Kidney glomerular epithelial cell (primary cell): Measurements from ENCODE around the gene GRM3.

Experiments used
- DNase-seq: peaks from one replicate; lab custom pipeline; 2025; lab: John Stamatoyannopoulos, UW

The GRM3 gene

DNA sequence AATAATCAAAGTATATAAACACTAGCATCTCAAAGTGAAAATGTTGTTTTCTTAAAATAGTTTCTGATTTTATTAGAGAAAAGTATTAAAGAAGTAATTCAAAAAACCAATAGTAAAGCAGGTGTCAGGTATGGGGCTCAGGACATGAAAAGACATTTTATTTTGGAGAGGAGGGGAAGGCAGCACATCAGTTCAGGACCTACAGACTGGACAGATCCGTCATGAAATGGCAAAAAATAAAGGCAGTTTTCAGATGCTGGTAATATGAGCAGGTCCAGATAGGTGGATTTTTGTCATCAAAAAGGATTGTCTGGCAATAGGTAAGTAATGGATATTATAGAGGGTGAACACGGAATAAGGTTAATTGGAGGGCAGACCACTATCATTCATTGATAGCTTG, 49.0 kb downstream of the GRM3 start:
- DNase-seq: no peak

DNA sequence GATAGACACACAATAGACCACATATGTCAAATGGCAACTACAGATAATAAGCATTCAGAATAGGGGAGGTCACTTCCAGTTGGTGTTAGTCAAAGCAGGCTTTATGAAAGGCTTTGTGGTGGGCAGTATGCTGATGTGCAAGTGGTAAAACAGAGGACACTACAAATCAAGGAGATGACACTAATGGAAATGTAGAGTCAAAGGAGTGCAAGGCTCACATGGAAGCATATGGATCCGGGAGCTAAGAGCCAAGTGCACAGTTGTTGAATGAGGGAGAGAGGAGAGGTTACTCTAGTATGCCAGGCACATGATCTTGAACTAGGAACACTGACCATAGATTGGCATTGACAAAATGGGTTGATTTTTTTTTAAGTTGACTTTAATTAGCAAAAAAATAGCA, 62.7 kb downstream of the GRM3 start:
- no peak for DNase-seq

DNA sequence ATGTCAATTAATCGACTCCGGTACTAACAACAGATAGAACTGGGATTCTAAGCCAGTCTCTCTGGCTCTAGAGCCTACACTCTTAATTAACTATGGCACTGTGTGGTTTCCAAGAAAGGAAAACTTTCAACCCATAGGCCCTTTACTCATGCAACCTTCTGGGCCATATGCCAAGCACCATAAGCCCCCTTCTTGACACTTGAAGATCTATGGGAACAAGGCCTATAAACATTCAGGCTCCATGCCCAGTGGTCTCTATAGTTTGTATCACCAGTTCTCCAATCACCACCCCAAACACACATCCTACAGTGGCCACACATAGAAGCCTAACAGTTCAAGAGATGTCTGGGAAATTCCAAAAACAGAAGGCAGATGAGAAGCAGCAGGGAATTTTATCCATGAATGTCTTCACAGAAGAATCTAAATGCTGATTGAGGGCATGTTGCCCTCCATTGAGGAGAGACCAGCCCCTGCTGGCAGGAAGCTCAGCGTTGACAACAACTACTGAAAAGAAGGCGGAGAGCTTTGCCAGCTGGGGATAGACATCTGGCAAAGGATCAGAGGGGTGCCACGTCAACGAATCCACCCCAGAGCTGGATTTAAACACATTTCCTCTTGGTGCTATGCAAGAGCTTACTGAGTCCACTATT, 64.4 kb downstream of the GRM3 start:
- no peak for DNase-seq

DNA sequence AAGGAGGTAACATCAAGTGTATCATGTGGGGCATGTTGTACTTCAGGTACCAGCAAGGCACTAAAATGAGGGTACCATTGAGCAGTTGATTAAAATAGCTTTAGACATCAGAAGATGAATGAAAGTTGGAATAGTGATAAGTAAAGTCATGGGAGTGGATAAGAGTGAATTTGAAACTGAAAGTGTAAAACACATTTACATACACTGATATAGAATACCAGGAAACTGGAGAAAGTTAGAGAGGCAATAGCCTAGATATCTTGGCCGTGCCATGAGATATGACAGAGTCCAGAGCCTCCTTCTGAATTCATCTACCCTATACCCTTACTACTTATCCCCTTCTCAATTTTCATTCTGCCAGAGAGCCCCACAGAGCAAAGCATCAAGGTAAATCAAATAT, 76.6 kb downstream of the GRM3 start:
- DNase-seq: no peak

DNA sequence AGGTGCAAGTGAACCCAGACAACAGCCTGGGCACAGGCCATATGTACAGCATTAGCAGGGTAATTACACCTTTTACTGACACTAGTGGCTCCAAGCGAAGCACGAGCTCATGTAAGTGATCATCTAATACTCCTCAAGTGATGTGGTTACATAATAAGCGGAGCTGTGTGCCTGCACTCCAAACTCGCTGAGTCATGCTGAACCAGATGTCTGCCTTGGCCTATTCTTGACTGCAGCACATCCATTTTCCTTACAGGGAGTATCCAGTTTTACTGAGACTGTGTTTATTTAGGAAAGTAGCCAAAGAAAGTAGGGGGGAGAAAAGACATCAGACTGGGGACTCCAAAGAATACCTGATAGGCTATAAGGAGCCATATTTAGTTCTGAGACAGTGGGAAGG, 90.1 kb downstream of the GRM3 start:
- no peak for DNase-seq

DNA sequence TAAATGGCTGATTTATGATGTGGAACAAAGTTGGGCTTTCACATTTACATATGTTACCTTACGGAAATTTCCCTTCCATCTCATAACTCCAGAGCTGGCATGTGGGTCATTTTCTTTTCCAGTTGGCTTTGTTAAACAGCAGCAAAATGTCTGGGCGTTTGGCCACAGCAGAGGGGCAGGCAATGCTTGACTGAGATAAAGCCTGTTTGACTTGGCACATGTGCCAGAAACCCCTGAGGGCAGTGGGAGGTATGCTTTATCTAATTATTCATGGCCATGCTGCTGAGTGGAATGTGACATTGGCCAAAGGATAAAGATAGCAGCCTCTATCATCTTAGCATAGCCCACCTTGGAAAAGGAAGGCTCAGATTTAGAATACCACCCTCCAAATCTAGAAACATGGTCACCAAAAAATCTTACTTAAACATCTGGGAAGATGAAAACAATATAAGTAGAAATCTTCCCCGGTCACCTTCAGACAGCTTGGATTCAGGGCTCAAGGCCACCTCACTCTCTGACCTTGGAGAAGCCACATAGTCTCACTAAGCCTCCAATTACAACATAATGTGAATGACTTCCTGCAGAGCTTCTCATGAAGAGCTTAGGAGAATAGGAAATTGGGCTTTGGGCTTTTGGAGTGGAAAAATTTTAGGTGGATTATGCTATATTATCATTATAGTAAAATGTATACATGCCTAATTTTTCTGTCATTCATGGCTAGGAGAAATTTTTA, 101.5 kb downstream of the GRM3 start:
- DNase-seq: no peak

DNA sequence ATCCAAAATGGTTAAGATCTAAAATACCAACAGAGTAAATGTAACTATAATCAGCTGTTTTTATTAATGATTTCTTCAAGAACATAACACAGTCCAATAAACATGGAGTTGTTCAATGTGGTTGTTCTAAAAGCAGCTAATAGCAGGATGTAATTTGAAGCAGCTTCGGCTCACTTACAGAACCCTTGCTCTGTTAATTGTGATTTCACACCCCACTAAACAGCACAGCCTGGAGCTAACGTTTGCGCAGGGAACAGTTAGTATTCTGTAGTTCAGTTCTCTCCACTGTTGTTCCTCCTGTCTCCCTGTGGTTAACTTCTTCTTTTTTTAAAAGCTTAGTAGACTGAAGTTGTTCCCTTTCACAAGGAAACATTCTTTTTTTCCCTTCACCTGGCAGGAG, 104.0 kb downstream of the GRM3 start:
- no peak for DNase-seq

DNA sequence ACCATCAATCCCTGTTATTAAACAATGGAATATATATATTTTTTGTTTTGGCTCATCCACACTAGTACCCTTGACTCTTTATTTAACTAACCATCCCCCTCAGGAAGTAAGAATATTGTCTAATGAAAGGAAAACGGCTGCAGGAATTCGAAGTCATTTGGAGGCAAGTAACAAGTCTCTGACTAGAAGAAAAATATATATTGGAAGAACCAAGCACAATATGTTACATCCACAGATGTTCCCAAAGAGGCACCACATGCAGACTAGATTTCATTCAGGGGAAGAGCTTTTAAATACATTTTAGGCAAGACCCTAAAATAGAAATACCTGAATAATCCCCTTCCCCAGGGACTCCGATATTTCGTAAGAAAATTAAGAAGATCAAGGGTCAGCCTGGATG, 104.5 kb downstream of the GRM3 start:
- no peak for DNase-seq

DNA sequence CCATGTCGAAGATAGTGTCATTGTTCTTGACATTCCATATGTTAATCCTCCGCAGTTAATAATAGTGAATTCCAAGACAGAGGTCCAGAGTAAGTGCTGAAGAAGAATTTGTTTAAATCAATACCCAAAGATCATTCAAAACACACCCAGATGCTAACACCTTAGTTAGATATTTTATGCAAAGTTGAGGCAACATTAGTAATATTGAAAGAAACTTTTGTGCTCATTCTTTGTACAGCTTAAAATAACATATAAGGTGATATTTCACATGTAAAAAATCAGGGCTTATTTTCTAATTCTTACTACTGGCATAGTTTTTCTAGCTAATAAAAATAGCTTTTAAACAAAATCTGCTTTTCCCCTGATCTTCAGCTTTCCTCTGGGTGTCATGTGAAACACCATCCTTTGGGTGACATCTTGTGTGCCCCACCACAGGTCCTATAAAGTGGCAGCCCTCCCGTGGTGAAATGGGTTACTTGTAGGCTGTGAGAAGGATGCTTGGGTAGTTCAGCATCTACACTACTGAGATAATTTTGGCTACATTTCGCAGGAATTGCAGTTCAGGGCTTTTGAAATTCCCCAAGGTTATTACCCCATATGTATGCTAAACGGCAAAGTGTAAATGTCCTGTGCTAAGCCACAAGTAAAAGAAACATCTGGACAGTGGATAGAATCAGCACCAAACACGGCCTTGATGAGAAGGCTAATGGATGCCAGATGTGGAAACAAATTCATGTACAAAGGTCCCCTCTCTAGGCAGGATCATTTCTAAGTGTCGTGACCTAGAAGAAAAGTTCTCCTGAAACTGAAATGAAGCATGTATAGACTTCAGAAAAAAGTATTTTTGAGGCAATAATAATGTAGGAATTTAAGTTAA, 105.4 kb downstream of the GRM3 start:
- DNase-seq: no peak

DNA sequence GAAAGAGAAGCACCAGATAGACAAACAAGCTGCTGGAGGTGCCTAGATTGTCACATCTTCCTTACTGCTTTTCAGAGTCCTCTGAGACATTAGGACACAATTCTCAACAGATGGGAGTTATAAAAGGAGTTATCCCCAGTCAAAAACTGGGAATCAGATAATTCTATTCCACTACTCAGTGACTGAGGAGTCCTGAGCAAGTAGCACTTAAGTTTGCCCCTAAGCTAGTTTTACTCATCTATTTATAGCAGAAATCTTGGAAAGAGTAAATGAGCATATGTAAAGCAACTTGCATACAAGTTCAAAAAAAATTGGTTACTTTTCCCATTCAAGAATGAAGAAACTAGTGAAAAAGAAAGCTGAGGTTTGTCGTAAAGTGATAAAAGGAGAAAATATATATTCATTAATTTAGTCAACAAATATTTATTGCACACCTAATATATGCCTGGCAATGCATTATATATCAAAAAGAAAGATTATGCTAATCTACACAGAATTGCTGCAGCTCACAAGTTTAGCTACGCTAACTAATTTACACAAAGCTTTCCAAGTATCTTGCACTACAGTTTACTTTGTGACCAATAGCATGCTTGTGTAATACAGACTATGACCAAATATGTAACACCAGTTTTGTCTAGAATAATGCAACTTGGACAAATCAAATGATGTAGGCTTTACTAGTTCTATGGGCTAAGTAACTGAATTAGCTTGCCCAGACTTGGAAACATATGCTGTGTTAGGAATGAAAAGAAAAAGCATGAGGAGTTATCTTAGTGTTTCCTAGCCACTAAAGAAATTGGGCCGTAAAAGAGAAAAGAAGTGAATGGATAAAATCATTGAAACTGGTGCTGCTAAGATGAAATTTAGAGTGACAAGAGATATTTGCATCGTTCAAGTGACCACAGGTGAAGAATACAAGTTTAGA, 106.3 kb downstream of the GRM3 start:
- DNase-seq: no peak

DNA sequence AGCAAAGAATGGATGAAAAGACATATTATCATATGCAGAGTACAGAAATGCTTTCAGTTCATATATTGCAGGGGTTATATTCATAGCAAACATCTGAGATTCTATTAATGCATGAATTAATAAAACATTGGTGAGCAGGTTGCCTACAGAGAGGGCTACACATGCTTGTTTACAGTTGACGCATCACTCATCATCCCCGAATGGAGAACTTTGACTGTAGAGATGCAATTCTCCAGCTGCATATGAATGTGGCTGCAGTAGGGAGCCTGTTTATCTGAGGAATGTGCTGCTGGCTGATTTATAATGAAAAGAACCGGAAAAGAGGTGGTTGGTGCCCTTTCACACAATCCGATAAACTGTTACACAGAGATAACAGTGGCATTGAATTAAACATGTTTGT, 116.5 kb downstream of the GRM3 start:
- DNase-seq: no peak

DNA sequence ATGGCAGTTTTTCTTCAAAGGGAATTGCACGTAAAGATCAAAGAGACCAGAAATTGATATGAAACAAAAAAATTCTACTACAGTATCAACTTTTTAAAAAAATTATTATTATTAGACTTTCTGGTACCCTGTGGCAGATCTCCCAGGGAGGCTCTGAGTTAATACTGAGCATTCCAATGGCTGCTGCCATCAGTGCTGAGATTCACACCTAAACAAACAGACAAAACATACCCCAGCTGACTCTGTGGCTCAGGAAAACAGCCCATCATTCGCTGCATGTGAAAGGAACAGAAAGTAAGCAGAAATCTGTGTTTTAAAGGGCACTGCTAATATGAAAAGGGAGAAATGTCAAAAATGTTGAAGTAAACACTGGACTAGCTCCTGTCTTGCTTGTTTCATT, 118.4 kb downstream of the GRM3 start:
- no peak for DNase-seq

DNA sequence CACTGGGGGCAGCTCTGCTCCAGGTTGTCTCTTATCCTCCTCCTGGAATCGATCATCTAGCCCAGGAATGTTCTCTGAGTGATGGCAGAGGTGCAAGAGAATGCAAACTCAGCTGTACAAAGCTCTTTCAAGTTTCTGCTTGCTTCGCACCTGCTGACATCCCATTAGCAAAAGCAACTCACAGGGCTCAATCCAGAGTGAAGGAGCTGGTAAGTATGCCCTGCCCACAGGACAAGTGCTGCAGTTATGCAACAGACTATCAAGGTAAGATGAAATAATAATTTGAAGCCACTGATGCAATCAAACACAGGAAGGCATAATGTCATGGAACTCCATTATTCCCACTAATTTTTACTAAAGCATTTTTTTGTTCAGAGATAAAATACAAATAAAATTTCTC, 122.2 kb downstream of the GRM3 start:
- DNase-seq: no peak

DNA sequence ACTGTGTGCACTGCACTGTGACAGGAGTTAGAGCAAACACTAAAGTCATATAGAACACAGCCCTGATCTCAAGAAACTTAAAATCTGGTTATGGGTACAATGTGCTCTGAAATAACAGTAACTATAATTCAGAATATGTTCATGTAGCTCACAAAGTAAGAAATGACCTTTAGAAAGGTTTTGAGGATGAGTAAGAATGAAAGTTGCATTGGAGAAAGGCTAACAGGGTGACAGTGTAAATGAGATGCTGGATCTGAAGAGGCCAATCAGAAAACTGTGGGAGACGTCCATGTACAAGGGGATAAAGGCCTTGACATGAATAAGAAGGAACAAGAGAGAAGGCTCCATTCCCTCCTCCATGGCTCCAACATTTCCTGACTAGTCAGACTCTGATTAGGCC, 124.7 kb downstream of the GRM3 start:
- no peak for DNase-seq

DNA sequence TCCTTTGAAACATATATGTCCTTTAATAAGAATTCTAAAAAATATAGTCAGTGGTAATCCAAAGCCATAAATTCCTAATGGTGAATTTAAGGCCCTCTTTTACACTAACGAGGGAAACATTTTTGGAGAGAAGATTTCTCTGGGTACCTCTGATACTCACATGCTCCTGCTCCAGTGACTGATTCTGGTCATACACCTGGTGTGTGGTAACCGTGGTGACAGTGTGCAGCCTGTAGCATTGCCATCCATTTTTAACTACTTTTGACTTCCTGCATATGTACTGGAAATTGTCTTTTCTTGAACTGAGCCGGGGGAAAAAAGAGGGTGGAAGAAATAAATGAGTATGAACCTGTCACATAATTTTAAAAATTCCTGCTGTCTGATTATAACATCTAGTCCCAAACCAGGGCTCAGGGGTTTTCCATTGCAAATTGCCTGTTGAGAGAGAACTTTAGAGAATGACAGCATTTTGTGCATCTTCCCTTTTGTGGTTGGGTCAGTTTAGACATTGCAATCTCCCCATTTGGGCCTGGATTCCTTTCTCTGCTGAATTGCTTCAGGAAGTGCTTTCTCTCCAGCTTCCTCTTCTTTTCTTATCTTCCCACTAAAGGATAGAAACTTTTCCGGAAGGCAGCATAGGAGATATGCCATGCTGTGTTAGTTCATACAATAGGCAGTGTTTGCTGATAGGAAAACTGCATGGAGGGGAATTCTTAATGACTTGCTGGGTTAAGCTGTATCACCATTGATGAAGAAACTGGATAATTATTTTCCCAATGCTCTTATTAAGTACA, 125.5 kb downstream of the GRM3 start:
- DNase-seq: no peak

DNA sequence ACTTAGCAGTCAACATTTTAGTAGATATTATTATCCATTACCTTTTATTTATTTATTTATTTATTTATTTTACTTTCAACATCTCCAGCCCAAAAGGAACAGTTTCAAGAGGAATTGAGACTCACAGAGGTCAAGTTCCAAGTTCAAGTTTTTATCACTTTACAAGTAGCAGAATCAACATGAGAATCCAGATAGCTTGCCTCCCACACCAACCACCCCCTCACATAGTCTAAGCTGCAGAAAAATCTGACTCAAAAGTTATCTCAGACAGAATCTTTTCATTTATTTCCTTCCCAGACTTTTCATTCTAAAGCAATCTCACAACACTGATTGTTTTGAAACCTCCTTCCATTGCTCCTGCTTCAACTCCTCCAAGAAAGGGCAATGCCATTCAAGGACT, 129.6 kb downstream of the GRM3 start:
- no peak for DNase-seq

DNA sequence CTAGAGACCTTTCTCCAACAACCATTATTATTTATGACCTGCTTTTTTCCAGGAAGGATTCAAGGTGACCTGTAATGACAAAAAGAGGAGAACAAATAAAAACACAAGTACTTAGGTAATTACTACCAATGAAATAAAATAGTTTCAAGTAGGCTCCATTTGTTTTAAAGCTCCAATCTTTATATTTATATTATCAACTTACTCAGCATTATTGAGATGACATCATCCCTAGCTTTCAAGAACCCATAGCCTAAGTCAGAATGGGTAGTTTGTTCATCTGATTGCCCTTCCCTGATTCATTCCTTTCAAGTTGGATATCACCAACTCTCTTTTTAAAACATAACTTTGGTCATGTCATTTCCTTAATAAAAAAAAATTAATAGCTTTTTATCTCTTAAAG, 131.5 kb downstream of the GRM3 start:
- no peak for DNase-seq

DNA sequence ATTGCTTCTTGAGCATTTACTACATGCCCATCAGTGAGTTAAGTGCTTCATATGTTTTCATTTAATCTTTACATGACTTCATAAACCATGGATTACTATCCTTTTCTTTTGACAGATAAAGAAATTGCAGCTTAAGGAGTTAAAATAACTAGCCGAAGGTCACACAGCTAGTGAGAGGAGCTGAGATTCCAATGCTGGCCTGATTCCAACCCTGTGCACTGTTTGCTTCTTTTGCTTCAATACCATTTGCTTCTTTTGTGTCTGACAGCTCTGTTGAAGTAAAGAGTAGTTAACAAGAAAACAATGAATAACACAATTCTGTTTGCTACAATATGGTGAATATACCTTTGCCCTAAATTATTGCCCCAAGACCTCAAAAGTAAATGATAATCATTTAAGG, 132.4 kb downstream of the GRM3 start:
- no peak for DNase-seq

DNA sequence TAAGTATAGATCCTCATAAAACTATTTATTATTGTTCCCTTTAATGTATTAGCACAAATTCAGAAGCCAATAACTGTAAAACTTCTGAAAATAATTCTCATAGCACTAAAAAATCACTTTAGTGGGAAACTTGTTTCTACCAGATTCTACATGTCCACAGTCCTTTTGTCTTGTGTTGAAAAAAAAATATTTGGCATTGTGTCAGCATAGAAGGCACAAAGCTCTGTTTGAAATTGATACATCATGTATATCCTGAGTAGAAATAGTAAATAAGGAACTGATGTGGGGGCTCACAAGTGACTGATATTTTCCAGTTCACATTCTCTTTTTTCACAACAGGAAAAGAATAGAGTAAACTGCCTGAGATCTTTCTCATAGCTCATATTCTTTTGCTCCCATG, 134.6 kb downstream of the GRM3 start:
- DNase-seq: no peak

DNA sequence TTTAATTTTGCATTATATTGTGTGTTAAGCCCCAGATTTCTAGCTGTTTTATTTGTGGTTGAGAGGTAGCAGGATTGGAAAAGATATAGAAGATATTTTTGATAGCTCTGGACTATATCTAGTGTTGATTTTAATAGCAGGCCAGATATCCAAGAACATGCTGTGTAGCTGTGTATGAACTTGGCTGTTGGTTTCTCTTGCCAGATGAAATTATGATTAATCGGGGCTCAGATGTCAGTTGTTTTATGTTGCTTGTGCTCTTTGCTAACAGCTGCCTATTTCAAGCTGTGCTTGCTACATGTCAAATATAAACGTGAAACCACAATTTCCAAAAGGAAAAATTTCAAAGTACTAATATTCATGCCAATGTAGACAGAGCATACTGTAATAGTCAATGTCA, 141.1 kb downstream of the GRM3 start:
- no peak for DNase-seq

DNA sequence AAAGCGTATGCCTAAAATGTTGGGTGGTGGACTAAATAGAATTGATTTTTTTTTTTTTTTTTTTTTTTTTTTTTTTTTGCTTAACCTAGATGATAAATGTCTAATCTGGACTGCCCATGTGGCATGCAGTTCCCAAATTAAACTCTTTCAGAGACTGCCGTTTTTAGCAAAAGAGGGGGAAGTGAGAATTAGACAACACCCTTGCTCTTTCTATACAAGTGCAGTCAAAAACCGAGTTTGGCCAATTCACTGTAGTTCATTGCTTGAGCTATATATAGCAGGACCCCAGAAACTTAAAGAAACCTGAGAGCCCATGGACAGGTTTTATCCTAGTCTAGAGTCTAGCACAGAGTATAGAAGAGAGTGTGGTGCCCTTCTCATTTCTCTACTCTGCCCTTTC, 141.9 kb downstream of the GRM3 start:
- no peak for DNase-seq
